ENCODE measurements around the gene TRIM54. TPM values are rescaled to one million over a fixed set of nuclear protein-coding genes. Genes with fewer than 3 reads are reported as not detected.

Gene TRIM54
- total and polyA plus RNA-seq, 9 of the 15 experiments (the other 6 are each of a cell fraction or from before 2014, with no cell fraction given), result not detected

DNA sequence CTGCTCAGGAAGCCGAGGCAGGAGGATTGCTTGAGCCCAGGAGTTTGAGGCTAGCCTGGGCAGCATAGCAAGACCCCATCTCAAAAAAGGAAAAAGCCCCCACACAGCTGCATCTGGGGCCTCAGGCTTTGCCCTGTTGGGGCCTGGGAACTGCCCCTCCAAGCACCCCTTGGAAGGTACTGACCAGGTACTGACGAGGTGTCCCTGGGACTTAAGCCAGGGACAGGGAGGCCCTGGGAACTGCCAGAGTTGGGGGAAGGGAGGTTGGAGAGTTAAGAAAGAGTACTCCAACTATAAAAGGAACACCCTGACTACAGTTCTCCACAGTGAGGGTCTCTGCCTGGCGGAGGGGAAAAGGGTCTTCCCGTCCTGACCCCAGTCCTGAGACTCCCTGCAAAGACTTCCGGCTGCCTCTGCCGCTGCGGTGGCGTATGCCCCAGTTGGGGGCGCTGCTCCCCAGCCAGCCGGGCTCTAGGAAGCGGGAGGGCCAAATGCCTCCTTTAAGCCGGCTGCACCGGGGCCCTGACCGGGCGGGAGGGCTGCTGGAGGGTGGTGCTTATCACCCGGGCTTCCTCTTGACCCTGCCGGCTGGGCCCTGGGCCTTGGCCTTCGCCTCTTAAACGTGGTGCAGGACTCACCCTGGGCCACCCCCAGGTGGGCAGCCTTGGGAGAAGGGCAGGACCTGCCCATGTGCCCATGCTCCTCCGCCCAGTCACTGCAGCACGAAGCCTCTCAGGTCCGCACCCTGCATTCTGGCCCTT lies 32.2 kb upstream of the TRIM54 start (continued):
- peak; percentile 49; the same call in 1 of the 2 replicates for TF ChIP-seq HCFC1 (IDR thresholded peaks at IDR 0.05; ENCODE audit: low read depth, low read length)
- peak in 1 of 2 experiments; percentile 25; a peak in 1 of 4 replicates for TF ChIP-seq ETV6 (IDR thresholded peaks at IDR 0.05; ENCODE audit: borderline replicate concordance in 1 of 2, low read depth in 2 of 2, low read length in 1 of 2)
- TF ChIP-seq ETV6 (CRISPR knock-in tag; IDR thresholded peaks at IDR 0.05; ENCODE audit: borderline replicate concordance), result no peak
- no peak for TF ChIP-seq ZNF165 (CRISPR knock-in tag; IDR thresholded peaks at IDR 0.05; ENCODE audit: borderline replicate concordance)
- peak; percentile 87; the same call in 1 of the 2 replicates for TF ChIP-seq XRCC5 (IDR thresholded peaks at IDR 0.05; ENCODE audit: low read depth, low read length)
- TF ChIP-seq PHF20 (IDR thresholded peaks at IDR 0.05; ENCODE audit: partially characterized antibody), result peak; percentile 54
- TF ChIP-seq ZNF668 (CRISPR knock-in tag; IDR thresholded peaks at IDR 0.05), result no peak
- TF ChIP-seq TCF15 (CRISPR knock-in tag; IDR thresholded peaks at IDR 0.05), result no peak
- peak; percentile 35; the same call in 1 of the 2 replicates for TF ChIP-seq MYC (IDR thresholded peaks at IDR 0.05; ENCODE audit: low read depth, low read length)
- no peak for TF ChIP-seq MYC (CRISPR knock-in tag; IDR thresholded peaks at IDR 0.05; ENCODE audit: borderline replicate concordance, low read depth)
- peak; percentile 75 for TF ChIP-seq ZFX (CRISPR knock-in tag; IDR thresholded peaks at IDR 0.05)
- peak; percentile 52; the same call in 1 of the 2 replicates for TF ChIP-seq ZBTB7A (IDR thresholded peaks at IDR 0.05; ENCODE audit: borderline replicate concordance, control insufficient read depth, low read depth, low read length)
- TF ChIP-seq, protein P1, sequence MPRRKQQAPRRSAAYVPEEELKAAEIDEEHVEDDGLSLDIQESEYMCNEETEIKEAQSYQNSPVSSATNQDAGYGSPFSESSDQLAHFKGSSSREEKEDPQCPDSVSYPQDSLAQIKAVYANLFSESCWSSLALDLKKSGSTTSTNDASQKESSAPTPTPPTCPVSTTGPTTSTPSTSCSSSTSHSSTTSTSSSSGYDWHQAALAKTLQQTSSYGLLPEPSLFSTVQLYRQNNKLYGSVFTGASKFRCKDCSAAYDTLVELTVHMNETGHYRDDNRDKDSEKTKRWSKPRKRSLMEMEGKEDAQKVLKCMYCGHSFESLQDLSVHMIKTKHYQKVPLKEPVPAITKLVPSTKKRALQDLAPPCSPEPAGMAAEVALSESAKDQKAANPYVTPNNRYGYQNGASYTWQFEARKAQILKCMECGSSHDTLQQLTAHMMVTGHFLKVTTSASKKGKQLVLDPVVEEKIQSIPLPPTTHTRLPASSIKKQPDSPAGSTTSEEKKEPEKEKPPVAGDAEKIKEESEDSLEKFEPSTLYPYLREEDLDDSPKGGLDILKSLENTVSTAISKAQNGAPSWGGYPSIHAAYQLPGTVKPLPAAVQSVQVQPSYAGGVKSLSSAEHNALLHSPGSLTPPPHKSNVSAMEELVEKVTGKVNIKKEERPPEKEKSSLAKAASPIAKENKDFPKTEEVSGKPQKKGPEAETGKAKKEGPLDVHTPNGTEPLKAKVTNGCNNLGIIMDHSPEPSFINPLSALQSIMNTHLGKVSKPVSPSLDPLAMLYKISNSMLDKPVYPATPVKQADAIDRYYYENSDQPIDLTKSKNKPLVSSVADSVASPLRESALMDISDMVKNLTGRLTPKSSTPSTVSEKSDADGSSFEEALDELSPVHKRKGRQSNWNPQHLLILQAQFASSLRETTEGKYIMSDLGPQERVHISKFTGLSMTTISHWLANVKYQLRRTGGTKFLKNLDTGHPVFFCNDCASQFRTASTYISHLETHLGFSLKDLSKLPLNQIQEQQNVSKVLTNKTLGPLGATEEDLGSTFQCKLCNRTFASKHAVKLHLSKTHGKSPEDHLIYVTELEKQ (CRISPR knock-in tag; IDR thresholded peaks at IDR 0.05), result no peak
- no peak for TF ChIP-seq ATF3 (IDR thresholded peaks at IDR 0.05)
- TF ChIP-seq ATF3 (CRISPR knock-in tag; conservative IDR thresholded peaks at IDR 0.05), result 0 out of 2 replicates have a peak, but pooled peaks have one; percentile 38
- TF ChIP-seq HMGN3 (IDR thresholded peaks at IDR 0.05; ENCODE audit: borderline replicate concordance, extremely low read depth, insufficient read length, low read depth, low read length), result peak; percentile 71
- peak; percentile 39; the same call in 1 of the 2 replicates for TF ChIP-seq ZNF24 (IDR thresholded peaks at IDR 0.05)
- TF ChIP-seq PCBP2 (IDR thresholded peaks at IDR 0.05; ENCODE audit: low read depth, low read length, poor library complexity, severe bottlenecking), result no peak
- 0 out of 2 replicates have a peak, but pooled peaks have one; percentile 13 for TF ChIP-seq EP300 (IDR thresholded peaks at IDR 0.05; ENCODE audit: low read length)
- TF ChIP-seq SAFB (IDR thresholded peaks at IDR 0.05; ENCODE audit: borderline replicate concordance, low read depth, low read length), result no peak
- TF ChIP-seq ZNF511 (CRISPR knock-in tag; IDR thresholded peaks at IDR 0.05), result peak; percentile 64; the same call in 1 of the 2 replicates
- TF ChIP-seq TFAM (CRISPR knock-in tag; conservative IDR thresholded peaks at IDR 0.05), result no peak
- TF ChIP-seq SOX6 (IDR thresholded peaks at IDR 0.05), result peak; percentile 50; the same call in 1 of the 2 replicates
